ENCODE results near the gene CEBPE.

CEBPE gene

GRCh38 chr14:23101986-23102625 is 16.9 kb downstream of the CEBPE start:
- DNase-seq = no peak

GRCh38 chr14:23101213-23101970 is 17.7 kb downstream of the CEBPE start:
- DNase-seq = no peak

- no peak for DNase-seq
These were observed 19.7 kb downstream of the CEBPE start for GRCh38 chr14:23099212-23099861.

GRCh38 chr14:23097786-23098185 is 21.3 kb downstream of the CEBPE start:
- DNase-seq = no peak

- peak; percentile 100 for DNase-seq
These were observed 23.6 kb downstream of the CEBPE start, which contains the start of gene C14orf119 for GRCh38 chr14:23095196-23096108. Gene C14orf119 (plus strand): TSS chr14:23095505. CDS start chr14:23097659, 2,154 bp downstream.

GRCh38 chr14:23094666-23095195 is 24.3 kb downstream of the CEBPE start, which contains the start of gene ACIN1:
Gene ACIN1 (minus strand): TSS chr14:23095136. CDS start chr14:23095112, 24 bp downstream.
- peak; percentile 88 for DNase-seq

- no peak for DNase-seq
These were observed 24.9 kb downstream of the CEBPE start for GRCh38 chr14:23093991-23094665.

GRCh38 chr14:23093526-23093925 is 25.5 kb downstream of the CEBPE start:
- no peak for DNase-seq

- no peak for DNase-seq
These were observed 26.0 kb downstream of the CEBPE start for GRCh38 chr14:23093104-23093503.

- no peak for DNase-seq
These were observed 27.5 kb downstream of the CEBPE start for GRCh38 chr14:23091294-23092225.

- no peak for DNase-seq
These were observed 28.8 kb downstream of the CEBPE start for GRCh38 chr14:23090254-23090636.

GRCh38 chr14:23089498-23090253 is 29.4 kb downstream of the CEBPE start:
- no peak for DNase-seq

GRCh38 chr14:23086565-23086964 is 32.5 kb downstream of the CEBPE start:
- DNase-seq = no peak

- DNase-seq = no peak
These were observed 33.6 kb downstream of the CEBPE start for GRCh38 chr14:23085458-23085857.

GRCh38 chr14:23080474-23080873 is 38.6 kb downstream of the CEBPE start:
- DNase-seq = no peak

GRCh38 chr14:23079716-23080115 is 39.3 kb downstream of the CEBPE start:
- DNase-seq = no peak

- no peak for DNase-seq
These were observed 40.4 kb downstream of the CEBPE start for GRCh38 chr14:23078692-23079116.

GRCh38 chr14:23077962-23078361 is 41.1 kb downstream of the CEBPE start:
- DNase-seq = no peak

- no peak for DNase-seq
These were observed 42.2 kb downstream of the CEBPE start for GRCh38 chr14:23076785-23077408.

Data from right hindlimb (tissue), 1 donor.